Stimulated activated CD8-positive, alpha-beta memory T cell treated with anti-CD3 and anti-CD28 coated beads, Interleukin-2, amount 100 ng/mL, for 1 hour (primary cell): Measurements from ENCODE around the gene CTRB2.

Experiments
- DNase-seq, 2 donors: peaks; one replicate each; pipeline ENCODE4 v3.0.0-alpha.2; 2020; ENCODE audit warnings: low read depth in 2 of 2

Gene CTRB2

DNA sequence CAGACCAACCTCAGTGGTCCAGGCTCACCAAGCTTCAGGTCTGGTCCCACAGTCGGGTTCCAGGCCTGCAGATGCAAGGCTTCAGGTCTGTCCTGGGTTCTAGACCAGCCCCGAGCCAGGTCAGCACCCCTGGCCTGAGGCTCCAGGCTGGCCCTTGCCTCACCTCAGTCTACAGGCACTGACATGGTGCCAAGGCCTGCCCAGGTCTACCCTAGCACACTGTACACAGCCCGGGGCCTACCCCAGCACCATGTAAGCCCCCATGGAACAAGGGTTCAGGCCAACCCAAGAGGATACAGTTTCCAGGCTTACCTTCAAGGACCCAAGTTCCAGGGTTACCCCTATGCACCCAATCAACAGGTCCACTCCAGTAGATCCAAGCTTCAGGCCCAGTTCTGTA, 31.9 kb downstream of the CTRB2 start:
- no peak for DNase-seq

DNA sequence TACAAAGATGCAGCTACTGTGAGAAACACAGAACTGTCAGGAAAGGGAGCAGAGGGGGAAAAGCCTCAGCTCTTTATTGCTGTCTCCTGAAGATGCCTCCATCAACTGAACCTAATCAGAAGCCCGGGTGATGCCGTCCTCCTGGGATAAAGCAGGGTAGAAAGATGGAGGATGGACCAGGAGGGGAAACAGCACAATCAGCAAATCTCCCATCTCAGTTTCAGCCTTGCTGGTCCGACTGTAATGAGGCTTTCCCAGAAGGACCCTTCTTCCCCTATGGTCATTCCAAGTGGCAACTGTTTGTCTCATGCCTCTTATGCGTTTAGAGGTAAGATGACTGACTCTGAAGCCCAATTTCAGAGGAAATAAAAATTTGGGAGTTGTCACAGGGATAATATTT, 34.4 kb downstream of the CTRB2 start:
- no peak for DNase-seq

DNA sequence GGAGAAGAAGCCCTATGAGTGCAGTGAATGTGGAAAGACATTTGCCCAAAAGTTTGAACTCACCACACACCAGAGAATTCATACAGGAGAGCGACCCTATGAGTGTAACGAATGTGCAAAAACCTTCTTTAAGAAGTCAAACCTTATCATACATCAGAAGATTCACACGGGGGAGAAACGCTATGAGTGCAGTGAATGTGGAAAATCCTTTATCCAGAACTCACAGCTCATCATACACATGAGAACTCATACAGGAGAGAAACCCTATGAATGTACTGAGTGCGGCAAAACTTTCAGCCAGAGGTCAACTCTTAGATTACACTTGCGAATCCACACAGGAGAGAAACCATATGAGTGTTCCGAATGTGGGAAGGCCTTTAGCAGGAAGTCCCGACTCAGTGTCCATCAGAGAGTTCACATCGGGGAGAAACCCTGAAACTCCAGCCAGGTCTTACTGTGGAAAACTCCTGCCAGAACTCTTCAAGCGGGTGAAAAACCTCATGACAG, 37.0 kb downstream of the CTRB2 start:
- no peak for DNase-seq

DNA sequence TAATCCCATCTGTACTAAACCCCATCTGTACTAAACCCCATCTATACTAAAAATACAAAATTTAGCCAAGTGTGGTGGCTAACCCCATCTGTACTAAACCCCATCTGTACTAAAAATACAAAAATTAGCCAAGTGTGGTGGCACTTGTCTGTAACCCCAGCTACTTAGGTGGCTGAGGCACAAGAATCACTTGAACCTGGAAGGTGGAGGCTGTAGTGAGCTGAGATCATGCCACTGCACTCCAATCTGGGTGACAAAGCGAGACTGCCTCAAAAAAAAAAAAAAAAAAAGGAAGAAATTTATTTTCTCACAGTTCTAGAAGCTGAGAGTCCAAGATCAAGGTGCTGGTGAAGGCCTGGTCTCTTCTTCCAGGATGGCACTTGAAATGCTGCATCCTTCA, 46.6 kb downstream of the CTRB2 start:
- no peak for DNase-seq
